RKO (cell line): Measurements from ENCODE around the gene RNF128.
"Not testable (repeated sequence)": the region's sequence is repeated elsewhere in the genome, so short reads cannot be mapped to it uniquely, and the experiment has no call there.

Experiments
- DNase-seq: peaks from one replicate; pipeline ENCODE4 v3.0.0-alpha.2; 2016; ENCODE audit warnings: low spot score

Gene RNF128

DNA sequence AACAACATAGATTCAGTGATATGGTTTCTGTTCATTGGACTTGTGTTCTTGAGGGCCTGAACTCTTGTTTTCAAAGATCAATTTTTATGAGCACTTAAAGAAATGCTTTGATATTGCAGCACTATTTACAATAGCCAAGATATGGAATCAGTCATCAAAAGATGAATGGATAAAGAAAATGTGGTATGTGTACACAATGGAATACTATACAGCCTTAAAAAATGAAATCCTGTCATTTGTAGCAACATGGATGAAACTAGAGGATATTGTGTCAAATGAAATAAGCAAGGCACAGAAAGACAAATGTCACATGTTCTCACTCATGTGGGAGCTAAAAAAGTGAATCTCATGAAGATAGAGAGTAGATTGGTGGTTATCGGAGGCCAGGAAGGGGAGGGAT is 21.9 kb downstream of the RNF128 start:
- no peak for DNase-seq

DNA sequence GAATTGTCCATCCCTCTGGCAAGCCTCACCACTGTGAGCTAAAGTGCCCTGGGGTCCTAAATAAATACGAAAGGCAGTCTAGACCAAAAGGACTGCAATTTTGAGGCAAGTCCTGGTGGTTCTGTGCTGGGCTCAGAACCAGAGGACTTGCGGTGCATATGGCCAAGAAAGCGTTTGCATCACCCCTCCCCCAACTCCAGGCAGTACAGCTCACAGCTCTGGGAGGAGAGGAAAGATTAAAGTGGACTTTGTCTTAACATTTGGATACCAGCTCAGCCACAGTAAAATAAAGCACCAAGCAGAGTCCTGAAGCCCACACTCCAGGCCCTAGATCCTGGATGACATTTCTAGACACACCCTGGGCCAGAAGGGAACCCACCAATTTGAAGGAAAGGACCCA is 24.9 kb downstream of the RNF128 start:
- DNase-seq: no peak

DNA sequence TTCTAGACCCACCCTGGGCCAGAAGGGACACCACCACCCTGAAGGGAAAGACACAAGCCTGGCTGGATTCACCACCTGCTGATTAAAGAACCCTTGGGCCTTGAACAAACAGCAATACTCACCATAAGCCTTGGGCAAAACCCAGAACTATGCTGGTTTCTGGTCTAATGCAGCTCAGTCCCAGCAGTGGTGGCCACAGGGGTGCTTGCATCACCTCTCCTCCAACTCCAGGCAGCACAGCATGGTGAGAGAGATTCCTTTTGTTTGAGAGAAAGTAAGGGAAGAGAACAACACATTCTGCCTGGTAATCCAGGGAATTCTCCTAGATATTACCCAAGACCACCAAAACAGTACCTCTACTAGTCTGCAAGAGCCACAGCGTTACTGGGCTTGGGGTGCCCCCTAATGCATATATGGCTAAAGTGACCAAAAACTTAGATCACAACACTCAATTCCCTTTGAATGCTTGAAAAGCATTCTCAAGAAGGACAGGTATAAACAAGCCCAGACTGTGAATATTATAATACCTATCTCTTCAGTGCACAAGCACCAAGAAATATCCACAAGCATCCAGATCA is 25.7 kb downstream of the RNF128 start:
- peak; percentile 23 for DNase-seq

DNA sequence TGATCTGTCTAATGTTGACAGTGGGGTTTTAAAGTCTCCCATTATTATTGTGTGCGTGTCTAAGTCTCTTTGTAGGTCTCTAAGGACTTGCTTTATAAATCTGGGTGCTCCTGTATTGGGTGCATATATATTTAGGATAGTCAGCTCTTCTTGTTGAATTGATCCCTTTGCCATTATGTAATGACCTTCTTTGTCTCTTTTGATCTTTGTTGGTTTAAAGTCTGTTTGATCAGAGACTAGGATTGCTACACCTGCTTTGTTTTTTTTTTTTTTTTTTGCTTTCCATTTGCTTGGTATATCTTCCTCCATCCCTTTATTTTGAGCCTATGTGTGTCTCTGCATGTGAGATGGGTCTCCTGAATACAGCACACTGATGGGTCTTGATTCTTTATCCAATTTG is 42.8 kb downstream of the RNF128 start:
- not testable (repeated sequence) for DNase-seq

DNA sequence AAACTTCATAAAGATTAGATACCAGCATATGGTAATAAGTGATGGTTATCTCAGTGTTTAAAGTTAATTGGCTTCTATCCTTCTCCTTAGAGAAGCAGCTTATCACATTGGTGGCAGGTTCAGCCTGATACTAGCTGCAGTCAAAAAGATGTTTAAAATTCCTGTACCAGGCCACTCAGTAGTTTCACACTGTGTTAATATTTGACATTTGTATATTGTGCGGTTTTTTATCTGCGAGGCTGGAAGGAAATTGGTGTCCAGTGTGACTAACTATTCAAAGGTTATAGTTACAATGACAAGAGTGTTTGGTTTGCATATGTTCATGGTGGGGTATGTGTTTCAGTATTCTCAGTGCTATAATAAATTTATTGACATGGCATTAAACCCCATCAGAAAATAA is 48.5 kb downstream of the RNF128 start:
- DNase-seq: no peak

DNA sequence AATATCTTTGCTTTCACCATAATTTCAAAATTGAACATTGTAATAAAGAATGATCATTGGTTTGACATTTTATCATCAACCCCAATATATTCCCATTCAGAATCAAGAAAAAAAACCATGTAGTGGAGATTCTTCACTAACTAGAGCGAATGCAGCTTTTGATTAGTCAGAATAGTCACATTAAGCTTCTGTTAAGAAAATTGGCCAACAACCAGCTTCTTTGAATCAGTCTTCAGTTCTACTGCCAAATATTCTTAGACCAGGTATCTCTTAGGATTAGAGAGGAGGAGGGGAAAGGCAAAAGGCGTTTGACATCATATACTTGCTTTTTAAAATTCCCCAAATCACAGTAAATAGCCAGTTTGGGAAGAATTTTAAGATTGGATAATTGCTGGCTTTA is 53.8 kb downstream of the RNF128 start:
- no peak for DNase-seq

DNA sequence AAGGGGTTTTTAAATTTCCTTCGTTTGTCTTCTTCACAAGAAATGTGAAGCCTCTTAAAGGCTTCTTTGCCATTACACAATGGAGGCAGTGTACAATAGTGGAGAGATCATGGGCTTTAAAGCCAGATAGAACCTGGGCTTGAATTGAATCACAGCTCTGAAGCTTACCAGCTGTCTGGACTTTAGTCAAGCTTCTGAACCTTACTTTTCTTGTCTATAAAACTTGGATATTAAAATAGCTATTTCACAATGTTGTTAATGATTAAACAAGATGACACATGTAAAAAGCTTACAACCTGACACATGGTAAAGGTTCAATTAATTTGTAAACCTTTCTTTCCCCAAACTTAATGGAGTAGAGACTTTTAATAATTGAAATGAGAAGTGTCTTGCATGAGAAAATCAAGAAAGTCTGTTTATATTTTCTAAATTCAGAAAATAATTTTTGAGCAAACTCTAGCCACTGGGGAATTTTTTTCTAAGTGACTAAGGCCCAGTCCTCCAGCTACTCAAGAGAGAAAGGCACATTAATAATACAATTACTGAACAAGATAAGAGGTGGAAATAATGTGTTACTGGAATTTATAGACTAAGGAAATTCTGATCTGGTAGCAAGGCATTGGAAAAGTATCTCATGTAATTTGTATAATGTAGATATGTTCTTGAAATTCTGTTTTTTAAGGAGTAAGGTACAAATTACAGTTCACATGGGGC is 54.3 kb downstream of the RNF128 start:
- DNase-seq: no peak

DNA sequence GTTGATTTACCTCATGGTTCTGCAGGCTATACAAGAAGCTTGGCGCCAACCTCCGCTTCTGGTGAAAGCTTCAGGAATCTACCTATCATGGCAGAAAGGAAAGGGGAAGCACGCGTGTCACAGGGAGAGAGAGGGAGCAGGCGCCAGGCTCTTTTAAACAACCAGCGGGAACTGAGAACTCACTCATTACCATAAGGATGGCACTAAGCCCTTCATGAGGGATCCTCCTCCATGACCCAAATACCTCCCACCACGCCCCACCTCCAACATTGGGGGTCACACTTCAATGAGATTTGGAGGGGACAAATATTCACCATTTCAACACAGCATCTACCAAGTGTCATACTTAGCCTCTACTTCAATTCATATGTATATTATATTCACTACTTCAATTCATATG is 57.2 kb downstream of the RNF128 start:
- no peak for DNase-seq

DNA sequence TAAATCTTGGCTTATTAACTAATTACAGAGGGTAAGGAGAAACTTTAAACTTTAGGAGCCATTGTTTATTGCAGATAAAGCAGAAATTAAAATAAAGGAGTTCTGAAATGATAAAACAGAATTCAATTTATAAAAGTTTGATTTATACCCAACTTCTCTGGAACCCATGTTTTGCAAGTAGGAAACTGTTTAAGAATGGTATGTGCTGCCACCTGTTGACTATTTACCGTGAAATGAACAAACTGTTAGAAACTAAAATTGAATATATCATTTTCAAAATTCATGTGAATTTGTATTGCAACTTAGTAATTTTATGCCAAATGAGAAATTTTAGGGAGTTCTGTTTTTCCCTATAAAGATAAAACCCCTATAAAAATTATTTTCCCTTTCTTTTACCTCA is 65.0 kb downstream of the RNF128 start:
- DNase-seq: peak; percentile 20

DNA sequence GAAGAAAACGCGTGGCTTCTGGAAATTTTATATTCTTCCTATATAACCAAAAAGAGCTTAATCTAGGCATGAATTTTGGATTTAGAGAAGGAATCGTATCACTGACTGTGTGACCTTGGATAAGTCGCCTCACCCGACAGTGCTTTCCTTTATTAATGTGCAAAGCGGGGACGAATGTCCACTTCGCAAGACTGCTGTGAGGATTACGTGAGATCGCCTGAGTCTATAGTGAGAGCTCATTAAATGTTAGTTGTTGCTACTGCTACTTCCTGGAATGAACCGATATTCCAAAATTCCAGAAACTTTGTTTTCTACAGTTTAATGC is 75.5 kb downstream of the RNF128 start:
- DNase-seq: no peak

DNA sequence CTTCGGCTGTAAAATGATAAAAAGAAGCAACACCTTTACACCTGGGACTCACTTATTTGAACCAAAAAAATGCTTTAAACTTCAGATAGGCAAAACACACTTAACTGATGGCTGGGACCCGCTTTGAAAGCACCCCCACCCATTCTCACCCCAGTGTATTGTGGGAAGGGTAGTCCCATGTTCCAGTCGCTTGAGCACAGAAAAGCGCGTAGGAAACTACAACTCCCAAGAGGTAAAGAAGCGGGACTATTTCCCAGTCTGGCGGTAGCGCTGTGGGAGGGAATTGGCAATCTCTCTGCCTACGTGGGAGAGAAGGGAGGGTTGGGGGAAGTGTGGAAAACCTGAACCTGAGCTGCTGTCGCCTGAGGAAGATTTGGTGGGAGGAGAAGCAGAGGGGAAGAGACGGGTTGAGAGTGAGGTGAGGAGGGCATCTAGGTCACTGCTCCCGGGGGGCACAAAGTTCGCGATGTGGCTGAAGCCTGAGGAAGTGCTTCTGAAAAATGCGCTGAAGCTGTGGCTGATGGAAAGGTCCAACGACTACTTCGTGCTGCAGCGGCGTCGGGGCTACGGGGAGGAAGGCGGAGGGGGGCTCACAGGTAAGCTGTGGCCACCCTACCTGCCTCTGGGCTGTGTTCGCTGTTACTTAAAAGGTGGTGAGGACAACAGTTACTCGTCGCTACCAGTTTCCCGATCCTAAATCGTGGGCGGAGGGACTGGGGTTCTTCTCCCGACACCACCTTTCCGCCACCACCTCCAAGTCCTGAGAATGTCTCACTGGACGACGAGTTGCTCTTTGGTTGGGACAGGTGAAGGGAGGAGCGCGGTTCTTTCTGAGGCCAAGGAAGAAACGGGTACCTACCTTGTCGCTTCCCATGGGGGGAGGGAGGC is 76.1 kb downstream of the RNF128 start, which contains the start of gene TBC1D8B:
TSS of gene TBC1D8B (plus strand) at position 286 of the 888 bp plus-strand sequence. CDS start at position 467, 181 bp downstream.
- DNase-seq: peak; percentile 92

DNA sequence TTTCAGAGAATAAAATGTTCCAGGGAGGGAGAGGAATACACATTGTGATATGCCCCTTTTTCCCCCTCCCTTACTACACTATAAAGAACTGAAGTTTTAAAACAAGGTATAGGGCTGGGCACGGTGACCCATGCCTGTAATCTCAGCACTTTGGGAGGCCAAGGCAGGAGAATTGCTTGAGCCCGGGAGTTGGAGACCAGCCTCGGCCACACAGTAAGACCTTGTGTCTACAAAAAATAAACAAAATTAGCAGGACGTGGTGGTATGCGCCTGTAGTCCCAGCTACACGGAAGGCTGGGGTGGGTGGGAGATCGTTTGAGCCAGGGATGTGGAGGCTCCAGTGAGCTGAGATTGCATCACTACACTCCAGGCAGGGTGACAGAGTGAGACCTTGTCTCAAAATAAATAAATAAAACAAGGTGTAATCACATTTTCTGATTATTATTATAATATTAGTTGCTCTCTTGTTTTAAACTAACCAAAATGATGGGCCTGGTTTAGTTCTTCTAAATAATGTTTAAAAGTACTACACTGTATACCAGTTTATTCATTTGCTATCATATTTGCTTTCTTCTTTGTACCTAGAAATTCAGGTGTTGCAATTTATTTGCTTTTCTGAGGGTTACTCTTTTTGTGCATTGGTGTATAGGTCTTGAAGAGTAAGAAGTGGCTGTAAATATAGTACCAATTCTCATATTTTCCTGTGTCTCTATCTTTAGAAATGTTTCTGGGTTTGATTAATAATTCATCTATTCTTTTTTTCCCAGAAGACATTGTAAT is 84.8 kb downstream of the RNF128 start:
- no peak for DNase-seq

DNA sequence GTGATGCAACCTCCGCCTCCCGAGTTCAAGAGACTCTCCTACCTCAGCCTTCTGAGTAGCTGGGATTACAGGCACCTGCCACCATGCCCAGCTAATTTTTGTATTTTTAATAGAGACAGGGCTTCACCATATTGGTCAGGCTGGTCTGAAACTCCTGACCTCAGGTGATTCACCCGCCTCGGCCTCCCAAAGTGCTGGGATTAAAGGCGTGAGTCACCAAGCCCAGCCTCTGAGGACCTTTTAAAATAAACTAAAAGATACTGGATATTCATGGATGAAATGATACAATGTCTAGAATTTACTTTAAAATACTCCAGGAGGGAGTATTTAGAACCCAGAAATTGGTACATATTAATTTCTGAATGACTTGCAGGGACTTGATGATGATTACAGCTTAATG is 86.4 kb downstream of the RNF128 start:
- not testable (repeated sequence) for DNase-seq

DNA sequence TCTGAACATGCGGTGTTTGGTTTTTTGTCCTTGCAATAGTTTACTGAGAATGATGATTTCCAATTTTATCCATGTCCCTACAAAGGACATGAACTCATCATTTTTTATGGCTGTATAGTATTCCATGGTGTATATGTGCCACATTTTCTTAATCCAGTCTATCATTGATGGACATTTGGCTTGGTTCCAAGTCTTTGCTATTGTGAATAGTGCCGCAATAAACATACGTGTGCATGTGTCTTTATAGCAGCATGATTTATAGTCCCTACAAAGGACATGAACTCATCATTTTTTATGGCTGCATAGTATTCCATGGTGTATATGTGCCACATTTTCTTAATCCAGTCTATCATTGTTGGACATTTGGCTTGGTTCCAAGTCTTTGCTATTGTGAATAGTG is 87.6 kb downstream of the RNF128 start:
- not testable (repeated sequence) for DNase-seq
